ENCODE results near the gene DNAJC15.

- TF ChIP-seq TAF1 (IDR thresholded peaks at IDR 0.05; ENCODE audit: low read depth, low read length): no peak
- TF ChIP-seq SRF (IDR thresholded peaks at IDR 0.05; ENCODE audit: low read depth, low read length): no peak
- no peak for TF ChIP-seq GTF2F1 (IDR thresholded peaks at IDR 0.05; ENCODE audit: borderline replicate concordance, low read depth, low read length)
- TF ChIP-seq, protein P1, sequence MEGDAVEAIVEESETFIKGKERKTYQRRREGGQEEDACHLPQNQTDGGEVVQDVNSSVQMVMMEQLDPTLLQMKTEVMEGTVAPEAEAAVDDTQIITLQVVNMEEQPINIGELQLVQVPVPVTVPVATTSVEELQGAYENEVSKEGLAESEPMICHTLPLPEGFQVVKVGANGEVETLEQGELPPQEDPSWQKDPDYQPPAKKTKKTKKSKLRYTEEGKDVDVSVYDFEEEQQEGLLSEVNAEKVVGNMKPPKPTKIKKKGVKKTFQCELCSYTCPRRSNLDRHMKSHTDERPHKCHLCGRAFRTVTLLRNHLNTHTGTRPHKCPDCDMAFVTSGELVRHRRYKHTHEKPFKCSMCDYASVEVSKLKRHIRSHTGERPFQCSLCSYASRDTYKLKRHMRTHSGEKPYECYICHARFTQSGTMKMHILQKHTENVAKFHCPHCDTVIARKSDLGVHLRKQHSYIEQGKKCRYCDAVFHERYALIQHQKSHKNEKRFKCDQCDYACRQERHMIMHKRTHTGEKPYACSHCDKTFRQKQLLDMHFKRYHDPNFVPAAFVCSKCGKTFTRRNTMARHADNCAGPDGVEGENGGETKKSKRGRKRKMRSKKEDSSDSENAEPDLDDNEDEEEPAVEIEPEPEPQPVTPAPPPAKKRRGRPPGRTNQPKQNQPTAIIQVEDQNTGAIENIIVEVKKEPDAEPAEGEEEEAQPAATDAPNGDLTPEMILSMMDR (IDR thresholded peaks at IDR 0.05; ENCODE audit: control extremely low read depth in 1 of 3, insufficient read depth in 1 of 3, low read depth in 1 of 3, low read length in 3 of 3): no peak
- TF ChIP-seq CBX8 (IDR thresholded peaks at IDR 0.05; ENCODE audit: borderline replicate concordance, low read depth, low read length): no peak
- no peak for TF ChIP-seq EZH2 (IDR thresholded peaks at IDR 0.05; ENCODE audit: low read depth, low read length, severe bottlenecking)
- no peak for TF ChIP-seq POLR2A (IDR thresholded peaks at IDR 0.05; ENCODE audit: control extremely low read depth in 1 of 2, low read depth in 2 of 2, low read length in 2 of 2)
- no peak for TF ChIP-seq MAX (IDR thresholded peaks at IDR 0.05)
- no peak for TF ChIP-seq SUZ12 (IDR thresholded peaks at IDR 0.05; ENCODE audit: low read length)
Observed at GRCh38 chr13:43100667-43101066, 77.3 kb downstream of the DNAJC15 start.
